HG02571 (cell line): ENCODE data around the gene SETMAR.
"Not testable (repeated sequence)": the region's sequence is repeated elsewhere in the genome, so short reads cannot be mapped to it uniquely, and the experiment has no call there.

ENCODE experiments used
- ATAC-seq: cut with Tn5 transposase; IDR thresholded peaks from one replicate; pipeline ENCODE4 v1.9.1; 2021; ENCODE audit warnings: mild to moderate bottlenecking, moderate library complexity; ENCODE audit not compliant: unreplicated experiment

Gene SETMAR

DNA sequence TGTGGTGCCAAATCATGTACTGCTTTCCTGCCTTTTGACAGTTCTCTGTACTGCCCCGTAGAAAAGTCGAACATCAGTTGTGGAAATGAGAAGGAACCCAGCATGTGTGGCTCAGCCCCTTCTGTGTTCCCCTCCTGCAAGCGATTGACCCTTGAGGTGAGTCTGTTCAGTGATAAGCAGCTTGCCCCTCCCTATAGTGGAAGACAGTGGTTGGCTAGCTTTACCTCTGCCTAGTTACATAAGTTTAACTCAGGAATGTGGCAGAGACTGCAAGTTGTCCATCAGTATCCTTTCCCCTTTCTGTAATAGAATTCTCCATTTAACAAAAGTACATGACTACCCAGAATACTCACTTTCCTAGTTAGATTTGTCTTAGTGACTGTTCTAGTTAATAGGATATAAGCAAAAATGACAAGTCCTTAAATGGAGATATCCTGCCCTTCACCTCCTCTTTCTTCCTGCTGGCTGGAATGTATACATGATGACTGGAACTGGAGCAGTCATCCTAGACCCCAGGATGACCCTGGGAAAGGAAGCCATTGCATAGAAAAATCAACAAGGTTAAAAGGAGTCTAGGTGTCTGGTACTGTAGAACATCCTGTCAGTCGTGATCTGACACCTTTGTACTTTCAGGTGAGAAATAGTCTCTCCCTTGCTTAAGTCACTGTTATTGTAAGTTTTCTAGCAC, 10.6 kb downstream of the SETMAR start:
- no peak for ATAC-seq

DNA sequence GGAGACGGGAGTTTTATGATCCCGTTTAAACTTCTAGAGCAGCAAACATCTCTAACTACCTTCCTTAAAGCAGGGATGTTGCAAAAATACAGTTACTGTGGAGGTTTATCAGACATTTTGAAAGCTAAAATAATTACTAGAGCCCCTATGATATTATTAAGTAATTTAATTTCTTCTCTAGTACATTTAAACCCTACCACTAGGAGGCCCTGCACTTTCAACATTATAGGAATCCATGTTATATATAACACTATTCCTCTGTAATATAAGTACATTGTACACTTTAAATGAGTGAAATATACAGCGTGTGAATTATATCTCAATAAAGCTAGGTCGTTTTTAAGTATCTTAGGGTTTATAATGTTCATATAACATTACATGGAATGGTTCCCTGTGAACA, 11.5 kb downstream of the SETMAR start:
- no peak for ATAC-seq

DNA sequence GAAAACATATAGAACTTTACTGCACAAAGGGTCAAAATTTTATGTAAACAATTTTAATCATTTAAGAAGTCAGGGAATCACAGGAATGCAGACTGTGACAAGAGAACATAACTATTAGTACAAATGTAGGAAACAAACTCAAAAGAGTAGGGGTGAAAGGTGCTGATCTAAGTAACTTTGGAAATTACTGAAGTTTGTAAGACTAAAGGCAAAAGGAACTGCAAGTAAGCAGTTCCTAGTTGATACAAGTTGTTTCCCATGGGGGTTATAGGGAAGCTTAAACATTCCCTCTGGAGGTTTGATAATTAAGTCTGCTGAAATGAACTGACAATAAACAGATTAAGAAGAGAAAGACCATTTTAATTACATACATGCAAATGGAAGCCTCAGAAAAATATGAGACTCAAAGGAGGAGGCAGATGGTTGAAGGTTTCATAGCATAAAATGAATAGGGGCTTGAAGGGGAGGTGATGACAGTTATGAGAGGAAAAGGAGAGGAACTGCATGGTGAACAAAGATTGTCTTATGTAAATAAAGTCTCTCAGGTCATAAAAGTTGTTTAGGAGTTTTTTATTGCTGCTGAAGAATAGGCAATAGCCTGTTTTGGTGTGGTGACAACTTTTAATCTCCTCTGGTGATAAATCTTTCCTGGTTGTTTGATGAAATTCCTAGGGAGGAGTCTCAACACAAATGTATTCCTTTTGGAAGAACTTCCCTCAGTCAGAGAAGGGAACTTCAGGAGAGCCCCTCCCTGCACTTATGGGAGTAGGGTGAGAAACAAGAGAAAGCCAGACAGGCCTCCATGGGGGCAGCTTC, 17.1 kb downstream of the SETMAR start:
- ATAC-seq, result no peak

DNA sequence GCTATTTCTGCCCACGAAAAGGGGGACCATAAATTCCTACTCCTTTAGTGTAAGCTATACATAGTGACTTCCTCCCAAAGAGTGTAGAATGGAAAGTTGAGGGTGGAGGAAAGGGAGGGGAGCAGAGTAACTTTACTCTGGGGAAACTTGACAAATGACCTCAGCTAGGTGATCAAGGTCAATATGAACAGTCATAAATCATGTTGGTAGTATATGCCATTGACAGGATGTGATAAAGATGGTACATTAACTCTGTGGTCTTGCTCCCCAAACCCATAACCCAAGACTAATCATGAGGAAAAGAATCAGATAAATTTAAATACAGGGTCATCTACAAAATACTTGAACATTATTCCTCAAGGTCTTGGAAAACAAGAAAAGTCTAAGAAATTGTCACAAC, 18.6 kb downstream of the SETMAR start:
- ATAC-seq, result no peak

DNA sequence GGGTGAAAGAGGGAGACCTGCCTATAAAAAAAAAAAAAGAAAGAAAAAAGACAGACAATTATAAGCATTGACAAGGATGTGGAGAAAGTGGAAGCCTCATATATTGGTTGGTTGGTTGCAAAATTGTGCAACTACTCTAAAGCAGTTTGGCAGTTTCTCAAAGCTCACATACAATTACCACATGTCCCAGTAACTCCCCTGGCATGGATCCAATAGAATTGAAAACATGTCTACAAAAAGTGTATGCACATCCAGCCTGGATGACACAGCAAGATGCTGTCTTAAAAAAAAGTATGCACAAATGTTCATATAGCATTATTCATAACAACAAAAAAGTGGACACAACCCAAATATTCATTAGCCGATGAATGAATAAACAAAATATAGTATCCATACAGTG, 19.5 kb downstream of the SETMAR start:
- no peak for ATAC-seq

DNA sequence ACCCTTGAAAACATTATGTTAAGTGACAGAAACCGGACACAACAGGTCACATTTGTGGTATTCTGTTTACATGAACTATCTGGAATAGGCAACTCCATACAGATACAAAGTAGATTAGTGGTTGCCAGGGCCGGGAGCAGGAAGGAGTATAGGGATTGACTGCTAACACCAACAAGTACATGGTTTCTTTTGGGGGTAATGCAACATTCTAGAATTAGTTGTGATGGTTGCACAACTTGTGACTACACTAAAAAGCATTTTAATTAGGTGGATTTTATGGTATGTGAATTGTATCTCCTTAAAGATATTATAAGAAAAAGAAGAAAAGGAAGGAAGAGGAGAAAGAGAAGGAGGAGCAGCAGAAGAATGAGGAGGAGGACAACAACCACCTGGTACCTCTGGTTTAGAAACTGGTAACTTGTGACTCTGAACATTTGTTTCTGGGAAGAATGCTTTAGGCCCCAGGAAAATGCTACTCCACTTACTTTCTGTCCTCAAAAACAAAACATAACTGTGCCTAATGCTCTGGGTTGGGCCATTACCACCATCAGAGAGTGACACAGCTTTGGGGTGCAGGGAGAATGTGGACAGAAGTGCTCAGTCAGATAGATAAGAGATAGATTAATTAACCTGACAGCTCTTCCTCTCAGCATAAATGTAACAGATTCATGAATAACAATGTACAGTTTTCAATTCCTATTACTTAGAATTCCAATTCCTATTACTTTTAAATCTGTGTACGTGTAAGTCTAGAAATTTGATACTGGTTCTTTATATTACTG, 20.3 kb downstream of the SETMAR start:
- no peak for ATAC-seq

DNA sequence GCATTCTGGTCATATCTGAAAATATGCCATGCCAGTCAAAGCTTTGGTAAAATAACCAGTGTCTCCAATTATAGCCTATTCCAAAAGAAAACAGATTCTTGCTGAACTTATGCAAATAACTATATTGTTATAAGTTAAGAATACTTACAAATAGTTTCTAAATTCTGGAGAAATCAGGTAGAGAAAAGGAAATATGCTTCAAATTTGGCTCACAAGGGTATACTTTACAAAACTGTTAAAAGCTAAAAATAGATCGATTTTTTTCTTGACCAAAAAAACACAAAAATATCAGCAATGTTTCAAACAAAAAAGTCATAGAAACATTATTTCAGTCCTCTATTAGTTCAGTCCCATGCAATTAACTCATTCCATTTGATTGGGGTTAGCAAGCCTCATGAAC, 23.7 kb downstream of the SETMAR start:
- ATAC-seq, result no peak

DNA sequence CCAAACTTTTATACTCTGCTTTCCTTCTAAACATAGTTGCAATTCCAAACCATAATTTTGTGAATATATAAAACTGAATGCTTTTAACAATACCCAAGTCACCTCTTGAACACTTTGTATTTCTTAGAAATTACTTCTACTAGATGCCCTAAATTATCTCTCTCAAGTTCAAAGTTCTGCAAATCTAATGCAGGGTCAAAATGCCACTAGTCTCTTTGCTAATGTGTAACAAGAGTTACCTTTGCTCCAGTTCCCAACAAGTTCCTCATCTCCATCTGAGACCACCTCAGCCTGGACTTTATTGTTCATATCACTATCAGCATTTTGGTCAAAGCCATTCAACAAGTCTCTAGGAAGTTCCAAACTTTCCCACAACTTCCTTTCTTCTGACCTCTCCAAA, 26.6 kb downstream of the SETMAR start:
- not testable (repeated sequence) for ATAC-seq

DNA sequence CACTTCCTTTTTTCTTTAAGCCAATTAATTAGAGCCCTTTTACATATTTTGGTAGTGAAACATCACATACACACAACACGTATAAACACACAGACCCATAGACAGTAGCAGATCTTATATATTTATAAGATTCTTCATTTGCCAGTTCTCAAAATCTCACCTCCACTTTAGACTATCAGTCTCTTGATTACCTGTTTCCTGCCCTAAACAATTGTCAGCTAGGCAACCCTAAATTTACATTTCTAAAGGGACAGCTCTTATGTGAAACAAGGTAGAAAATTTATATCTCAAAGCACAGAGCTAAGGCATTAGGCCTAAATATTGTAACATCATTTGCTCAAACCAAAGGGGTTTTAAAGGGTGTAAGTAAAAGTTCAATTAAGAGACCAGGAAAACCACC, 28.9 kb downstream of the SETMAR start:
- no peak for ATAC-seq

DNA sequence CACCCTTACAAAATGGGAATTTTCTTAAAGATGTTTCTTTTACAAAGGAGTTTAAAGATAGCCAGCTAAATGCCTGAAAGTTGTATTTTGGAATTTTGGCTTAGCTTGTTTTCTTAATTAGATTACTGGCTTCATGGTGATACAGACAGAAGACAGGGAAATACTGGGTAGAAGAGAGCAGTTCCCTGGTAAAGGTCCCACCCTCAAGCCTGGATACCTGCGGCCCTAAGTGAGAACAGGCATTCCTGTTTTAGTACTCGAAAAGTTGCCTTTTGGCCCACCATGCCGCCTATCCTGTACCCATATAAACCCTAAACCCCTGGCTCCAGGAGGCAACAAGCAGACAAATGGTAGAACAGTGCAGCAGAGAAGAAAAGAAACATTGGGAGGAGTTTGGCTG, 29.4 kb downstream of the SETMAR start:
- no peak for ATAC-seq

DNA sequence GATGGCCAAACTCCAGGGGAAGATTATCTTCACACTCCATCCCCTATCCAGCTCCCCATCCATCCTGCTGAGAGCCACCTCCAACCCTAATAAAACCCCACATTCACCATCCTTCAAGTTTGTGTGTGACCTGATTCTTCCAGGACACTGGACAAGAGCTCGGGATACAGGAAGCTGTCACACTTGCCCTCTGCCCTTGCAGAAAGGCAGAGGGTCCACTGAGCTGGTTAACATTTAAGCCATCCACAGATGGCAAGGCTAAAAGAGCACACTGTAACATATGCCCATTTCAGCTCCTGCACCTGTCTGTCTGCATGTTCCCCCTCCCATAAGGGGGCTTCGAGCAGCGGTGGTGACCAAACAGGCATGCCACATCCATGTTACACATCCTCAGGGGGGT, 29.8 kb downstream of the SETMAR start:
- ATAC-seq, result no peak

DNA sequence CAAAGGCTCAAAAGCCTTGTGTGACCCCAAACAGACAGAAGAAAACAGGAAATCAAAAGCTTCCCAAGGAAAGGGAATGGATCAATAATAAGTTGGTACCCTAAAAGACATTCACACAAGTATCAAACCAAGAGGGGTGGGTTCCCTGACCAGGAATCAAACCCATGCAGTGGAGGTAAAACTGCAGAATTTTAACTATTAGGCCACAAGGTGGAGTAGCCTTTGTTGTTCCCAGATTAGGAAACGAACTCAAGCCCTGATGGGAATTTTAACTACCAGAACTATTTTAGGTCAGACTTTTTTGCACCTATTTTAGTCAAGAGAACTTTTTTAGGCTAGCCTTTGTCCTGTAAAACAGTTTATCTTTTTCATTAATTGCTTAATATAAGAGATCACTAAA, 31.4 kb downstream of the SETMAR start:
- ATAC-seq, result no peak

DNA sequence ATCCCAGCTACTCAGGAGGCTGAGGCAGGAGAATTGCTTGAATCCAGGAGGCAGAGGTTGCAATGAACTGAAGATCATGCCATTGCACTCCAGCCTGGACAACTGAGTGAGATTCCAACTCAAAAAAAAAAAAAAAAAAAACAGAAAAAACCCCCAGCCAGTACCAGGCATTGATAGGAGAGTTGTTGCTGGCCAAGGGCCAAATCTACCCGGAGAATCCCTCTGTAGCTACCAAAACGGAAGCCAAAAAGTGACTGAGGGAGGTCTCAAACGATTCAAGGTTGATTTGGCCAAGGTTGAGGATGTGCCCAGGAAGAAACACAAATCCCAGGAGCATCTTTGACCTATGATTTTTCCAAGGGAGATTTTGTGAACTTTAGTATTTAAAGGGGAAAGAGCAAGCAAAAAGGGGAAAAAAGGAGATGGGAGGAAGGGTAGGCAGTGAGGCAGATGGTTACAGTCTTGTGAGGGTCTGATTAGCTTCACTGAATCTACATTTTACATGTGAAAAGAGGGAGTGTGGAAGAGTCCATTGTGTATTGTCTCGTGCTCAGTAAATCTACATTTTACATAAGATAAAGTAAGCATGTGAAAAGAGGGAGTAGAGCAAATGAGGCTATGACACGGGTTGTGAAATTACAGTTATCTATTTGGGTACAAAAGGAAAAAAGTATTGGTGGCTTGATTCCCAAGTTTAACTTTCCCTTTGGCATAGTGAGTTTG, 32.8 kb downstream of the SETMAR start:
- no peak for ATAC-seq

DNA sequence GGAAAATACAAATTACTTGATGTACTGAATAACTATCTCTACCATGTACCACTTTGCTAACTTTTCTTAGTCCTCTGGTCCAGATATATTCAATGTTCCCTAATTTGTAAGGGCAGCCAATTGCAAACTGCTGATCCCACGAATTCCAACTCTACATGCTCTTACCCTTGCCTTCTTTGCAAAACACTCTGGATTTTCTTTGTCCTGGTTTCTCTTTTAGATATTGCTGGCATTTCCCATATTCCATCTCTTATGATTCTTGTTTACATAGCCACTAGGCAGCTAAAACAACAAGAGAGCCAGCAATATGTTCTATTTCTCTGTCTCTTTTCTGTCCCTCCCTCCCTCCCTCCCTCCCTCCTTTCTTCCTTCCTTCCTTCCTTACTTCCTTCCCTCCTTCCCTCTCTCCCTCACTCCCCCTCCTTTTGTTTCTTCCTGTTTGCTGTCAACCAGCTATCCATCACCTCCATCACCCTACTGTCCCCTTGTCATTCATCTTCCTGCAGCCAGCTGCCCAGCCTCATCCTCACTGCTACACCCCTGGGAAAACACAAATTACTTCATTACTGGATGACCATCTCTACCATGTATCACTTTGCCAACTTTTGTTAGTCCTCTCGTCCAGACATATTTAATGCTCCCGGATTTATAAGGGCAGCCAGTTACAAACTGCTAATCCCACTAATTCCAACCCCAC, 33.8 kb downstream of the SETMAR start:
- no peak for ATAC-seq

DNA sequence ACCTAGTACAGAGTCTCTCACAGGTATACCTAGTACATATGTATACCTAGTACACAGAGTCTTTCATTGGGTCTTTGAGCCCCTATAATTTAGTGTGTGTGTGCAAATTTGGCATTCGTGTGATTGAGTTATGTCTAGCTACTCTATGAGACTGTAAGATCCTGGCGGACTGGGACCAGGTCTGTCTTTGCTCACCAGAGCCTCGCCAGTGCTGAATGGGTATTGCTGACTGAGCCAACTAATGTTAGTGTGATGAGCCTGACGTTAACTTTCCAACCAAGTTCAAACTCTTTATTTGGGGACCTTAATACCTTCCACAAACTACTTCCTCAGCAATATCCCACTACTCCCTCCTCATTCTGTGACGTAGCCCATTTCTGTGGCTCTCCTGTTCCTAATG, 35.6 kb downstream of the SETMAR start:
- no peak for ATAC-seq

DNA sequence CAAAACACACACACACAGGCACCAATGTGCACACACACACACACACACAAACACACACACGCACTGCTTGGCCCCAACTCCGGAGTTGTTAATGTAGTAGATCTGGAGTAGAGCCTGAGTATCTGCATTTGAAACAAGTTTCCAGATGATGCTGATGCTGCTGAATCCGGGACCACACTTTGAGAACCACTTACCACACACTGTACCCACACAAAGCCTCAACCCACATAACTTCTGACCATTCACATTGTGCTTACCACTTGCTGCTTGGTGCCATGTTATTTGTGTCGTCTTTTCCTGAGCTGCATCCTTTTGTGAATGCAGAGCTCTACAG, 36.9 kb downstream of the SETMAR start:
- no peak for ATAC-seq

DNA sequence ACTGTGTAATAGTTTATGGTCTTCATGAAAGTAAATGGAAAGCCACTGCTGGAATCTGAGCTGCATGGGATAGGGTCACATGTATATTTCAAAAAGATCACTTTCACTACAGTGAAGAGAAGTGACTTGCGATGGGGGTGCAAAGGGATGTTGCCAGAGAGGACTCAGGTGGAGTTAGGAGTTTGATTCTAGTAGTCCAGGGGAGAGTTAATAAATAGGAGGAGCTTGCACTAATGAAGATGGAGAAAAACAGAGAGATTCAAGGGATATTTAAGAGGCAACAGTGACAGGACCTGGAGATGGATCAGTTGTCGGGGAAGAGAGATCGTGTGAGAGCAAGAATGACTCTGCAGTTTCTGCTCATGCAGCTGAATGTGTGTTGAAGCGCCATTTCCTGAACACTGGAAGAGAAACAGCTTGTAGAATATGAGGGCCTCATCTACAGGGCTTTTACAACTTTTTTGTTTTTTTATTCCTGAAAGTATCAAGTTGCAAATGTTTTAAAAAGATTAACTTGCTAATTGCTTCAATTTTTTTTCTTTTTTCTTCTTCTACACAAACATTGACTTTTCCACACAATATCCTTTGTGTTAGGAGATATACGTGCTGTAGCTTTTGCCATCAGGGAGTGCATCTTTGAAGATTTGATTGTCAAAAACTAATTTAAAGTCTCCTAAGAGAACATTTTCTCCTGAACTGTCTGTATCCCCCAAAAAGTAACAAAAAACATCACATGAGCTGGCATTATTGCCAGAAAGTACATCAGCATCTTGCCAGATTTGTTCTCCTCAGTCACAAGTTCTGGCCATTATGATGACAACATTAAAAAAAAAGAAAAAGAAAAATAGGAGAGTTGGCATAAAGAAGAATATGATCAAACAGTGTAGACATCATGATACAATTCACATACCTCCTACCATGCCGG, 37.5 kb downstream of the SETMAR start:
- ATAC-seq, result no peak

DNA sequence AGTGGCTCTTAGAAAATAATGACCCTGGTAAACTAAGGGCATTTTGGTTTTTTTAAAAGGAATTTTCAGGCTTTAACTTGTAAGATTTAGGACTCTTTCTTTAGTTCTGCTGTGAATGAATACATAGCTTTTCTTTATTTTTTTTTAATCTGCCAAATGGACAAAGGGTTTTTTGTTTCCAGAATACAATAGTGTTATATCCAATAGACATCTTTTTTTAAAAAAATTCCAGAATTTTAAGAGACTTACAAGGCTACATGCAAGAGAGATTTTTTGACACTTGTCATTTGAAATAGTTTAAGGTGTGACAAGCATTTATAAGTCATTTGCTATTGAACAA, 38.1 kb downstream of the SETMAR start:
- ATAC-seq, result no peak

DNA sequence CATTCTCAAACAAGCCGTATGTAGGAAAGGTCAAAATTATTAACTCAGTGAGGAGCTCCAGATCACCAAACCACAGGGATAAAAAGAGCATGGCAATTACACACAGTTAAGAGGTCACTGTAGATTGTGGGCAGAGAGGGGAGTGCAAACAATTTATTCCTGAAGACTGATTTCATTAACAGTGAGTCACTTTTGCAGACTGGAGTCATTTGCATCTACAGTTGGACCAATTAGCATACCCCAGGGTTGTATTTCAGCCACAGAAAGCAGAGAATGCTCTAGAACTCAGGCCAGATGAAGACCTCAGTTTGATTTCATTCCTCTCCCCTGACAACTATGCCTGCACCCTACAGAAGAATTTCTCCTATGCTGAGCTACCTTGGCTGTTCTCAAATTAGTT, 40.1 kb downstream of the SETMAR start:
- no peak for ATAC-seq

DNA sequence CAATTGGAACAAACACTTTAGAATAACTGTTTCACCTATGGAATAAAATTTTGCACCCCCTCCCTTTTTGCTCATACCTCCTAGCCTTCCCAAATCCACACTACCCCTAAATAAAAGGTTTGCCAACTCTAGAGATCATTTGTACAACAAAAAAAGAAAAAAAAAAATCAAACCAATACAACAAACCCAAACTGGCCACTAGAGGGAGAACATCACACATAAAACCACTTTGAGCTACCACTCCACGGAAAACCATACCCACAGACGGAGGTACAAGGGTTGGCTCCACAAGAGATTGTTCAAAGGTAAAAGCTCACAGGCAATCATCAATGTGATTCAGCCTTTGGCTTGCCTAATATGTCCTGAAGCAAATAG, 47.6 kb downstream of the SETMAR start:
- ATAC-seq, result peak; percentile 77
